Measurements from ENCODE around the gene ZNF445. TPM values are rescaled to one million over a fixed set of nuclear protein-coding genes. Genes with fewer than 3 reads are reported as not detected.

ZNF445 gene
- total and polyA plus RNA-seq, 9 of the 15 experiments (the other 6 are each of a cell fraction or from before 2014, with no cell fraction given): 1.2 to 26.9 (median 10.6) TPM

DNA sequence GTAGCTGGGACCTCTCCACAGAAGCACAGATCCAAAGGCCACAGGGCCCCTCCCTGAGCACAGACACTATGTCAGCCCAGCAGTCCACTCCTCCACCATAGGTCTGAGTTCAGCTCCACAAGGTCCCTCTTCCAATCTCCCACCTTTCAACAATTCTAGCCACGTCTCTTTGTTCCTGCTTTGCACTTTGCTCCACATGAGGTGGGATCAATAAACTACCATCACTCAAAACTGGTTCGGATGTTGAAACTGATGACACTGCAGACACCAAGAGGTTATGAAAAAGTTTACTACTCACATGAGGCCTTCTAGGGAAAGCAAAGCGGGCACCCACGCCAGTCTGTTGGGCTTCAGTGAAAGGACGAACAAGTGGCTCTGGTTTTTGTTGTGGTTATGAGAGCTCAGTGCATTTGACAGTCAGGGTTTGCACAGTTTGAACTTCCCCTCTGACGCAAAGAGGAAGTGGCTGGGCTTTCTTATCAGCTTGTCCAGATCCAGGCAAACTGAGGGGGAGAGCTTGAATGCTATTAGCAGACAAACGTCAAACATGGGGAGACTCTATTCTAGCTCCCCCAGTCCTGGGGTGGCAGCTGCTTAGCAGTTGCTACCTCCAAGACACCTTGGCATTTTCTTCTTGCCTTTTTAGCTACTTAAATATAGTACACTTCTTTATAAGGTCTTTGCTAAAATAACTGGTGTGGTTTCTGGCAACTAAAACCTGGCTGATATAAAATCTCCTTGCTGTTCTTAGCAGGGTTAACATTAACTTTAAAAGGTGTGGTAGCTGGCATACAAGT is 37.8 kb downstream of the ZNF445 start (continued):
- TF ChIP-seq, protein P1, sequence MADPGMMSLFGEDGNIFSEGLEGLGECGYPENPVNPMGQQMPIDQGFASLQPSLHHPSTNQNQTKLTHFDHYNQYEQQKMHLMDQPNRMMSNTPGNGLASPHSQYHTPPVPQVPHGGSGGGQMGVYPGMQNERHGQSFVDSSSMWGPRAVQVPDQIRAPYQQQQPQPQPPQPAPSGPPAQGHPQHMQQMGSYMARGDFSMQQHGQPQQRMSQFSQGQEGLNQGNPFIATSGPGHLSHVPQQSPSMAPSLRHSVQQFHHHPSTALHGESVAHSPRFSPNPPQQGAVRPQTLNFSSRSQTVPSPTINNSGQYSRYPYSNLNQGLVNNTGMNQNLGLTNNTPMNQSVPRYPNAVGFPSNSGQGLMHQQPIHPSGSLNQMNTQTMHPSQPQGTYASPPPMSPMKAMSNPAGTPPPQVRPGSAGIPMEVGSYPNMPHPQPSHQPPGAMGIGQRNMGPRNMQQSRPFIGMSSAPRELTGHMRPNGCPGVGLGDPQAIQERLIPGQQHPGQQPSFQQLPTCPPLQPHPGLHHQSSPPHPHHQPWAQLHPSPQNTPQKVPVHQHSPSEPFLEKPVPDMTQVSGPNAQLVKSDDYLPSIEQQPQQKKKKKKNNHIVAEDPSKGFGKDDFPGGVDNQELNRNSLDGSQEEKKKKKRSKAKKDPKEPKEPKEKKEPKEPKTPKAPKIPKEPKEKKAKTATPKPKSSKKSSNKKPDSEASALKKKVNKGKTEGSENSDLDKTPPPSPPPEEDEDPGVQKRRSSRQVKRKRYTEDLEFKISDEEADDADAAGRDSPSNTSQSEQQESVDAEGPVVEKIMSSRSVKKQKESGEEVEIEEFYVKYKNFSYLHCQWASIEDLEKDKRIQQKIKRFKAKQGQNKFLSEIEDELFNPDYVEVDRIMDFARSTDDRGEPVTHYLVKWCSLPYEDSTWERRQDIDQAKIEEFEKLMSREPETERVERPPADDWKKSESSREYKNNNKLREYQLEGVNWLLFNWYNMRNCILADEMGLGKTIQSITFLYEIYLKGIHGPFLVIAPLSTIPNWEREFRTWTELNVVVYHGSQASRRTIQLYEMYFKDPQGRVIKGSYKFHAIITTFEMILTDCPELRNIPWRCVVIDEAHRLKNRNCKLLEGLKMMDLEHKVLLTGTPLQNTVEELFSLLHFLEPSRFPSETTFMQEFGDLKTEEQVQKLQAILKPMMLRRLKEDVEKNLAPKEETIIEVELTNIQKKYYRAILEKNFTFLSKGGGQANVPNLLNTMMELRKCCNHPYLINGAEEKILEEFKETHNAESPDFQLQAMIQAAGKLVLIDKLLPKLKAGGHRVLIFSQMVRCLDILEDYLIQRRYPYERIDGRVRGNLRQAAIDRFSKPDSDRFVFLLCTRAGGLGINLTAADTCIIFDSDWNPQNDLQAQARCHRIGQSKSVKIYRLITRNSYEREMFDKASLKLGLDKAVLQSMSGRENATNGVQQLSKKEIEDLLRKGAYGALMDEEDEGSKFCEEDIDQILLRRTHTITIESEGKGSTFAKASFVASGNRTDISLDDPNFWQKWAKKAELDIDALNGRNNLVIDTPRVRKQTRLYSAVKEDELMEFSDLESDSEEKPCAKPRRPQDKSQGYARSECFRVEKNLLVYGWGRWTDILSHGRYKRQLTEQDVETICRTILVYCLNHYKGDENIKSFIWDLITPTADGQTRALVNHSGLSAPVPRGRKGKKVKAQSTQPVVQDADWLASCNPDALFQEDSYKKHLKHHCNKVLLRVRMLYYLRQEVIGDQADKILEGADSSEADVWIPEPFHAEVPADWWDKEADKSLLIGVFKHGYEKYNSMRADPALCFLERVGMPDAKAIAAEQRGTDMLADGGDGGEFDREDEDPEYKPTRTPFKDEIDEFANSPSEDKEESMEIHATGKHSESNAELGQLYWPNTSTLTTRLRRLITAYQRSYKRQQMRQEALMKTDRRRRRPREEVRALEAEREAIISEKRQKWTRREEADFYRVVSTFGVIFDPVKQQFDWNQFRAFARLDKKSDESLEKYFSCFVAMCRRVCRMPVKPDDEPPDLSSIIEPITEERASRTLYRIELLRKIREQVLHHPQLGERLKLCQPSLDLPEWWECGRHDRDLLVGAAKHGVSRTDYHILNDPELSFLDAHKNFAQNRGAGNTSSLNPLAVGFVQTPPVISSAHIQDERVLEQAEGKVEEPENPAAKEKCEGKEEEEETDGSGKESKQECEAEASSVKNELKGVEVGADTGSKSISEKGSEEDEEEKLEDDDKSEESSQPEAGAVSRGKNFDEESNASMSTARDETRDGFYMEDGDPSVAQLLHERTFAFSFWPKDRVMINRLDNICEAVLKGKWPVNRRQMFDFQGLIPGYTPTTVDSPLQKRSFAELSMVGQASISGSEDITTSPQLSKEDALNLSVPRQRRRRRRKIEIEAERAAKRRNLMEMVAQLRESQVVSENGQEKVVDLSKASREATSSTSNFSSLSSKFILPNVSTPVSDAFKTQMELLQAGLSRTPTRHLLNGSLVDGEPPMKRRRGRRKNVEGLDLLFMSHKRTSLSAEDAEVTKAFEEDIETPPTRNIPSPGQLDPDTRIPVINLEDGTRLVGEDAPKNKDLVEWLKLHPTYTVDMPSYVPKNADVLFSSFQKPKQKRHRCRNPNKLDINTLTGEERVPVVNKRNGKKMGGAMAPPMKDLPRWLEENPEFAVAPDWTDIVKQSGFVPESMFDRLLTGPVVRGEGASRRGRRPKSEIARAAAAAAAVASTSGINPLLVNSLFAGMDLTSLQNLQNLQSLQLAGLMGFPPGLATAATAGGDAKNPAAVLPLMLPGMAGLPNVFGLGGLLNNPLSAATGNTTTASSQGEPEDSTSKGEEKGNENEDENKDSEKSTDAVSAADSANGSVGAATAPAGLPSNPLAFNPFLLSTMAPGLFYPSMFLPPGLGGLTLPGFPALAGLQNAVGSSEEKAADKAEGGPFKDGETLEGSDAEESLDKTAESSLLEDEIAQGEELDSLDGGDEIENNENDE (IDR thresholded peaks at IDR 0.05; ENCODE audit: low read depth, low read length): no peak
- TF ChIP-seq DIDO1 (tag; IDR thresholded peaks at IDR 0.05; ENCODE audit: low read depth) (0 out of 2 replicates have a peak, but pooled peaks have one; percentile 1), ZNF175 (CRISPR knock-in tag; IDR thresholded peaks at IDR 0.05; ENCODE audit: low read depth) (peak; percentile 97), HDAC3 (IDR thresholded peaks at IDR 0.05; ENCODE audit: borderline replicate concordance, partially characterized antibody) (peak; percentile 95), EP400 (IDR thresholded peaks at IDR 0.05) (peak; percentile 88), ZNF76 (CRISPR knock-in tag; IDR thresholded peaks at IDR 0.05; ENCODE audit: borderline replicate concordance) (no peak), SIN3B (IDR thresholded peaks at IDR 0.05; ENCODE audit: low read depth) (no peak), JUNB (CRISPR knock-in tag; conservative IDR thresholded peaks at IDR 0.05) (no peak)
- TF ChIP-seq, protein P2, sequence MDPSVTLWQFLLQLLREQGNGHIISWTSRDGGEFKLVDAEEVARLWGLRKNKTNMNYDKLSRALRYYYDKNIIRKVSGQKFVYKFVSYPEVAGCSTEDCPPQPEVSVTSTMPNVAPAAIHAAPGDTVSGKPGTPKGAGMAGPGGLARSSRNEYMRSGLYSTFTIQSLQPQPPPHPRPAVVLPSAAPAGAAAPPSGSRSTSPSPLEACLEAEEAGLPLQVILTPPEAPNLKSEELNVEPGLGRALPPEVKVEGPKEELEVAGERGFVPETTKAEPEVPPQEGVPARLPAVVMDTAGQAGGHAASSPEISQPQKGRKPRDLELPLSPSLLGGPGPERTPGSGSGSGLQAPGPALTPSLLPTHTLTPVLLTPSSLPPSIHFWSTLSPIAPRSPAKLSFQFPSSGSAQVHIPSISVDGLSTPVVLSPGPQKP (CRISPR knock-in tag; IDR thresholded peaks at IDR 0.05): no peak
- TF ChIP-seq, protein P3, sequence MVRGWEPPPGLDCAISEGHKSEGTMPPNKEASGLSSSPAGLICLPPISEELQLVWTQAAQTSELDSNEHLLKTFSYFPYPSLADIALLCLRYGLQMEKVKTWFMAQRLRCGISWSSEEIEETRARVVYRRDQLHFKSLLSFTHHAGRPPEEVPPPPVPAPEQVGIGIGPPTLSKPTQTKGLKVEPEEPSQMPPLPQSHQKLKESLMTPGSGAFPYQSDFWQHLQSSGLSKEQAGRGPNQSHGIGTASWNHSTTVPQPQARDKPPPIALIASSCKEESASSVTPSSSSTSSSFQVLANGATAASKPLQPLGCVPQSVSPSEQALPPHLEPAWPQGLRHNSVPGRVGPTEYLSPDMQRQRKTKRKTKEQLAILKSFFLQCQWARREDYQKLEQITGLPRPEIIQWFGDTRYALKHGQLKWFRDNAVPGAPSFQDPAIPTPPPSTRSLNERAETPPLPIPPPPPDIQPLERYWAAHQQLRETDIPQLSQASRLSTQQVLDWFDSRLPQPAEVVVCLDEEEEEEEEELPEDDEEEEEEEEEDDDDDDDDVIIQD (CRISPR knock-in tag; IDR thresholded peaks at IDR 0.05): no peak

Data from K562 (cell line).